Measurements from ENCODE around the gene E2F3.
A peak's percentile ranks its signal among the peaks of the same experiment; 100 is the strongest.

Gene E2F3

GRCh38 chr6:20400456-20401204 is 1.0 kb upstream of the E2F3 start:
- peak; percentile 59 for DNase-seq (ENCODE audit: low read depth, low spot score)

GRCh38 chr6:20402092-20402341 is 338 bp downstream of the E2F3 start:
- no peak for DNase-seq (ENCODE audit: low read depth, low spot score)
- H3K4me3 ChIP-seq (ENCODE audit: low read length), result peak overlapping the region; percentile 71

More at GRCh38 chr6:20400456-20401204, 1.0 kb upstream of the E2F3 start:
- H3K4me3 ChIP-seq (ENCODE audit: low read length), result peak overlapping the region; percentile 84

GRCh38 chr6:20402342-20403069 is 827 bp downstream of the E2F3 start:
- no peak for DNase-seq (ENCODE audit: low read depth, low spot score)

GRCh38 chr6:20403070-20403765 is 1.5 kb downstream of the E2F3 start:
- DNase-seq (ENCODE audit: low read depth, low spot score), result peak; percentile 87
- peak overlapping the region; percentile 71 for H3K4me3 ChIP-seq (ENCODE audit: low read length)

More at GRCh38 chr6:20402342-20403069, 827 bp downstream of the E2F3 start:
- peak overlapping the region; percentile 71 for H3K4me3 ChIP-seq (ENCODE audit: low read length)

- DNase-seq (ENCODE audit: low read depth, low spot score), result no peak
- peak overlapping the region; percentile 71 for H3K4me3 ChIP-seq (ENCODE audit: low read length)
Observed at GRCh38 chr6:20403766-20404640, 2.3 kb downstream of the E2F3 start.

- H3K4me3 ChIP-seq (ENCODE audit: low read length), result peak overlapping the region; percentile 71
- DNase-seq (ENCODE audit: low read depth, low spot score), result peak; percentile 88
Observed at GRCh38 chr6:20404641-20405032, 3.0 kb downstream of the E2F3 start.

- H3K4me3 ChIP-seq (ENCODE audit: low read length), result no peak overlapping the region
- no peak for DNase-seq (ENCODE audit: low read depth, low spot score)
Observed at GRCh38 chr6:20408851-20409250, 7.2 kb downstream of the E2F3 start.

GRCh38 chr6:20409427-20409971 is 7.8 kb downstream of the E2F3 start:
- DNase-seq (ENCODE audit: low read depth, low spot score), result no peak
- H3K4me3 ChIP-seq (ENCODE audit: low read length), result no peak overlapping the region

- H3K4me3 ChIP-seq (ENCODE audit: low read length), result no peak overlapping the region
- DNase-seq (ENCODE audit: low read depth, low spot score), result no peak
Observed at GRCh38 chr6:20411544-20411943, 9.9 kb downstream of the E2F3 start.

GRCh38 chr6:20411953-20412681 is 10.4 kb downstream of the E2F3 start:
- no peak for DNase-seq (ENCODE audit: low read depth, low spot score)

GRCh38 chr6:20412682-20413073 is 11.0 kb downstream of the E2F3 start:
- no peak overlapping the region for H3K4me3 ChIP-seq (ENCODE audit: low read length)
- DNase-seq (ENCODE audit: low read depth, low spot score), result no peak

More at GRCh38 chr6:20411953-20412681, 10.4 kb downstream of the E2F3 start:
- H3K4me3 ChIP-seq (ENCODE audit: low read length), result no peak overlapping the region

GRCh38 chr6:20413826-20414225 is 12.1 kb downstream of the E2F3 start:
- no peak for DNase-seq (ENCODE audit: low read depth, low spot score)

GRCh38 chr6:20414711-20415110 is 13.0 kb downstream of the E2F3 start:
- no peak overlapping the region for H3K4me3 ChIP-seq (ENCODE audit: low read length)

More at GRCh38 chr6:20413826-20414225, 12.1 kb downstream of the E2F3 start:
- no peak overlapping the region for H3K4me3 ChIP-seq (ENCODE audit: low read length)

GRCh38 chr6:20415304-20415703 is 13.6 kb downstream of the E2F3 start:
- H3K4me3 ChIP-seq (ENCODE audit: low read length), result no peak overlapping the region
- DNase-seq (ENCODE audit: low read depth, low spot score), result no peak

More at GRCh38 chr6:20414711-20415110, 13.0 kb downstream of the E2F3 start:
- no peak for DNase-seq (ENCODE audit: low read depth, low spot score)

- no peak for DNase-seq (ENCODE audit: low read depth, low spot score)
- H3K4me3 ChIP-seq (ENCODE audit: low read length), result no peak overlapping the region
Observed at GRCh38 chr6:20415712-20416454, 14.2 kb downstream of the E2F3 start.

- H3K4me3 ChIP-seq (ENCODE audit: low read length), result no peak overlapping the region
- no peak for DNase-seq (ENCODE audit: low read depth, low spot score)
Observed at GRCh38 chr6:20416567-20417345, 15.1 kb downstream of the E2F3 start.

- DNase-seq (ENCODE audit: low read depth, low spot score), result peak; percentile 46
- no peak overlapping the region for H3K4me3 ChIP-seq (ENCODE audit: low read length)
Observed at GRCh38 chr6:20417819-20418218, 16.1 kb downstream of the E2F3 start.

Measured in Jurkat, Clone E6-1 (cell line).